OCI-M1 (cell line): Measurements from ENCODE around the gene CLN6.
"Not testable (repeated sequence)": the region's sequence is repeated elsewhere in the genome, so short reads cannot be mapped to it uniquely, and the experiment has no call there.

Experiments
- DNase-seq: peaks from one replicate; lab custom pipeline; 2025; lab: John Stamatoyannopoulos, UW

Gene CLN6

DNA sequence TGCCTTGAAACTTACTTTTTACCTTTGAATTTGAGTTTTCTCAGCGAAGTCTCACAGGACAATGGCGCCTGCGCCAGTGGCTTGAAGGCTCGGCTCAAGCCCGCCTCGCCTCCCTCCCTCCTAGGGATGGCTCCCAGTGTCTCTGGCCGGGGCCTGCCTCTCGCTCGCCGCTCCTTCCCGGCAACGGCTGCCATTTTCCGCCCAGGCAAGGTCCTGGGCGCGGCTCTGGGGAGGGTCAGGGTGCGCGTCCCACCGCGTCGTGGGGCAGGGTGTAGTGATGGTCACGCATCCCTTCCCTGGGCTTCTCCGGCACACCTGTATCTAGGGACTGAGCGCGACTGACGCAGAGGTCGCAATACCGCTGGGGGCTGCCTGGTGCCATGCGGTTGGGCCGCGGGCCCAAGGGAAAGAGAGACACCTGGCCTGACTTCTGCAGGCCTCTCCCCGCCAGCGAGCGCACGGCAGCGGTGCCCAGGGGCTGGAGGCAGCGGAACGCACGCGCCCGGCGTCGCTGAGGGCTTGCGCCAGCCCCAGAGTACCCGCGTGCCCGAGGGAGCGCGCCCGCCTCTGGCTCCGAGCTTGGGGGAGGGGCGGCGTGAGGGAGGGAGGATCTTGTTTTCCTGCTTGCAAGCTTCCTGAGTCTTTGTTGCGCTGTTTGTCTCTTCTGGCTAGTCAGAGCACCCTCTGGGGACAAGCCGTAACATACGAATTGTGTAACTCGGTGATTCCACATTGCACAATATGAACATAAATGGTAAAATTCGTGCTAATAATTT, 27.3 kb upstream of the CLN6 start:
- no peak for DNase-seq

DNA sequence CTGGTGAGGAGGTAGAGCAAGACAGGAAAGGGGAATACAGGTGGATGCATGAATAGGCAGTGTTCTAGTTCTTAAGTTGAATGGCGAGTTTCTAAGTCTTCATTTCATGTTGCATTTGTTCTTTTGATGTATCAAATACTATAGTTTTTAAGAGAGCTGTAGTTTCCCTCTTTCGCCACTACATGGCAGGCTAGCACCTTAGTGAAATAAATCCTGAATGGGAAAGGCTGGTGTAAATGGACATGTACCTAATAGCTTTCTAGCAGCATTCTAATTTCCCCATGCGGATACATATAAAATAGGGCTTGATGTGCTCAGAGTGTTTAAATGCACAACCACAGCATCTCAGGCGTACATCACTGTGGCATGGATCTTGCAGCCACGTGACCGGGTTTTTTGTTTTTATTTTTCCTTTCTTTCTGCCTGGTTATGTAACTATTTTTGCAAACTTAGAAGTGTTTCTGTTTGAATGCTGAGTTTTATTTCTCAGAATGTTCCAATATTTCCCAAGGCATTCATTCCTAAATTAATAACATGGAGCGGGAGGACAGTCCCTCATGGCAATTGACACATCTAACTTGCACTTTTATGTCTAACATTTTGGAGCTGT, 23.5 kb upstream of the CLN6 start:
- peak; percentile 87 for DNase-seq

DNA sequence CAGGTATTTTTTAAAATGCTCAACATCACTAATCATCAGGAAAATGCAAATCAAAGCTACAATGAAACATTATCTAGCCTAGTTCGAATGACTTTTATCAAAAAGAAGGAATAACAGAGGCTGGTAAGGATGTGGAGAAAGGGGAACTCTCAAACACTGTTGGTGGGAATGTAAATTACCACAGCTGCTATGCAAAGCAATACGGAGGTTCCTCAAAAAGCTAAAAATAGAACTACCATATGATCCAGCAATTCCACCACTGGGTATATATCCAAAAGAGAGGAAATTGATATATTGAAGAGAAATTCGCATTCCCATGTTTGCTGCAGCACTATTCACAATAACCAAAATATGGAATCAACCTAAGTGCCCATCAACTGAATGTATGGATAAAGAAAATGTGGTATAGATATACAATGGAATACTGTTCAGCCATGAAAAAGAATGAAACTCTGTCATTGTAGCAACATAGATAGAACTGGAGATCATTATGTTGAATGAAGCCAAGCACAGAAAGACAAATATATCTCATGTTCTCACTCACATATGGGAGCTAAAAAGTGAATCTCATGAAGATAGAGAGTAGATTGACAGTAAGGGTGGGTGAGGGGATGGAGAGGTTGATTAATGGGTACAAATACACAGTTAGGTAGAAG, 19.7 kb upstream of the CLN6 start:
- DNase-seq, result peak; percentile 11

DNA sequence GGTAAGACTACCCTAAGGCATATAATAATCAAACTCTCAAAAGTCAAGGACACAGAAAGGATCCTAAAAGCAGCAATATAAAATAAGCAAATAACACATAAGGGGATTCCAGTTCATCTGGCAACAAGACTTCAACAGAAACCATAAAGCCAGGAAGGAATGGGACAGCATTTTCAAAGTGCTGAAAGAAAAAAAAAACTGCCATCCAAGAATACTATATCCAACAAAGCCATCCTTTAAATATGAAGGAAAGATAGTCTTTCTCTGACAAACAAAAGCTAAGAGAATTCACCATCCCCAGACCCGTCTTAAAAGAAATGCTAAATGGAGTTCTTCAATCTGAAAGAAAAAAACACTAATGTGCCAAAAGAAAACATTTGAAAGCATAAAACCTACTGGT, 14.7 kb upstream of the CLN6 start:
- no peak for DNase-seq

DNA sequence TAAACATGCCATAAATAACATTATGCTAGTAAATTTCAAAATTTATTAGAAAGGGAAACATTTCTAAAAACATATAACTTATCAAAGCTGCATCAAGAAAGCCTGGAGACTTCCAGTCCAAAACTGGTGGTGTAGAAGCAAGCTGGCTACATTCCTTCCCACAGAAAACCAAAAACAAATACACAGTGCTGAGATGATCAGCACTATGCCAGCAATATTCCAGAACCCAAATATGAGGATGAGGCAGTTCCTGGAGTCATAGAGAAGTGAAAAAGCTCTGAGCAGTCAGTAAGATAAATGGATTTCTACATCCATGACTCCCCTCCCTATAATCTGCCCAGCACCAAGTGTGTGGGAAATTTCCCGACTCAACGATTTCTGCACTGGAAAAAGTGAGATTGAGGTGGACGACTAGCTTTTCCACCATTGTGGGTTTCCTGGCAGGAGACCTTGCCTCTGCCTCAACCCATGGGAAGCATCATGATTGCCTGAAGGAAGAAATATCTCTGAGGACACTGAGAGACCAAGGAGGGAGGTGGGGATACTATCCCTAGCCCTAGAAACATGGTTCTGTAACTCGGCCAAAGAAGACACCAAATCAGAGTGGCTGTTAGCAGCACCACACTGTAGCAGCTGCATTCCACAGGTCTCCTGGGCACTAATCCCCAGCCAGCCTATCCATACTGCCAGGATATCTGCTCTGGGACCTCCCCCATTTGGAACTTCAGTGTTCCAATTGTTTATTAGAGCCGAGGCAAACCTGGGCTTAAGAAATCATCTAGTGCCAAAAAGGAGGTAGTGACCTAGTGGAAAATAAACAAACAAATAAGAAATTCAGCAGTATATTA, 11.8 kb upstream of the CLN6 start:
- no peak for DNase-seq

DNA sequence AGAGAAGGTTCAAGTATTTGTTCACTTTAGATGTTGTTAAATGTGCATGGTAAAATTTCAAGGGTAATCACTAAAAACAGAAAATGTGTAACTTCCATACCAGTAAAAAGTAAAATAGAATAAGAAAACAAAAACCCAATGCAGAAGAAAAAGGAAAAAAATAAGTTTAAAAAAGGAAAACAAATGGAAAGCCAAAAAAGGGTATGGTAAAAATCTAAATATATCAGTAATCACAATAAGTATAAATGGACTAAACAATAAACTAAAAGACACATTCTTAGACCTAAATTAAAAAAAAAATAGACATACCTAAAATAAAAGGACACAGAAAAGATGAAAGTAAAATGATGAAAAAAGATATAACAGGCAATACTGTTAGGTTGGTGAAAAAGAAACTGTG, 9.5 kb upstream of the CLN6 start:
- no peak for DNase-seq

DNA sequence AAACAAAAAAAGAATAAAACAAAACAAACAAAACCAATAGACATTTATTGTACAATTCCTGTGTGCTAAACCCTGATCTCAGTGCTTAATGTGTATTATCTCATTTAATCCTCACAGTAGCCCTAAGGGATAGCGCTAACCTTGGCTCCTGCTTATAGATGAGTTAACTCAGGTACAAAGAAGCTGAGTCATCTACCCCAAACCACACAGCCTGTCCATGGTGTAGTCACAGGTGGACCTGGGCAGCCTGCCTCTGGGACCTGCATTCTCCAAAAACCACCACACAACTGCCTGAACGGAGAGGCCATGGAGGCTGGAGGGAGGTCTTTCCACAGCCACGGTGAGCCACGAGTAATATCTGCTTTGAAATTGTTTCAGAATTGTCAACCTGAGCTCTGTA, 5.5 kb upstream of the CLN6 start:
- DNase-seq, result no peak

DNA sequence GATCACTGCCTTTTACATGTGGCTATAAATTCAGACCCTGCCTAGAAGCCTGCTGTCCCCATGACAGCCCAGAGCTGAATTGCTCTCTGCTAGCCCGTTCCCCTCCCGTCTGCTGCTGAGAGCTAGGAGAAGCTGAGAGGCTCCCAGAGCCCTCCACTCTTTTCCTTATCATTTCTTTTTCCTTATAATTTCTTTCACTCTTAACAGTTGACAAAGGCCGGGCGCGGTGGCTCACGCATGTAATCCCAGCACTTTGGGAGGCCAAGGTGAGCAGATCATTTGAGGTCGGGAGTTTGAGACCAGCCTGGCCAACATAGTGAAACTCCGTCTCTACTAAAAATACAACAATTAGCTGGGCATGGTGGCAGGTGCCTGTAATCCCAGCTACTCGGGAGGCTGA, 5.0 kb upstream of the CLN6 start:
- not testable (repeated sequence) for DNase-seq

DNA sequence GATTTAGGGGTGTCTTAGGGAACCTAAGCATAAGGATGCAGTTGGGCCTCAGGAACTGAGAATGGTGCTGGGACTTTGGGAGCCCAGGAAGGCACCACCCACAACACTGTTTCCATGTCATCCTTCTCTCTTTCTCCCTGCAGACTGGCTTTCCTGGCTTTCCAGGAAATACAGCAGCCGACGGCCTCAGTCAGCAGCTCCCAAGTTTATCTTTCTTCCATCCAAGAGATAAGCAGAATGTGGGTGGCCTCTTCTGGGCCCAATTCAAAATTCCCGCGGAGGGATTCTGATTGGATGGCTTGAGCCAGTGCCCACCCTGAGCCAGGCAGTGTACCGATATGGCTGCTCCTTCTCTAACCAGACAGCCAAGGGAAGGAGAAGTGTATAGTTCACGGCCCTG, 4.5 kb upstream of the CLN6 start:
- DNase-seq, result no peak

DNA sequence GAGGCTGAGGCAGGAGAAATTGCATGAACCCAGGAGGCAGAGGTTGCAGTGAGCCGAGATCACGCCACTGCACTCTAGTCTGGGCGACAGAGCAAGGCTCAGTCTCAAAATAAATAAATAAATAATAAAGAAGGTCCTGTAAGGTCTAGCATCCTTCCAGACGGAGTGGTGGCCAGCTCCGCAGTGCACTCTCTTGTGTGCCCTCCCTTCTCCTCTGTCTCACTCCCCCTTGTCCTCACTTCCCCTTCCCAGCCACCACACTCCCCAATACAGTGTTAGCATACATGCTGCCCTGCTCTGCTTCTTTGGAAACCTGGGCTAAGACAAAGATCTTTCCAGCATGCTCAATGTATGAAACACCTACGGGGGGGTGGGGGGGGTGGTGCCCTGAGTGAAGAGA, 3.4 kb upstream of the CLN6 start:
- no peak for DNase-seq

DNA sequence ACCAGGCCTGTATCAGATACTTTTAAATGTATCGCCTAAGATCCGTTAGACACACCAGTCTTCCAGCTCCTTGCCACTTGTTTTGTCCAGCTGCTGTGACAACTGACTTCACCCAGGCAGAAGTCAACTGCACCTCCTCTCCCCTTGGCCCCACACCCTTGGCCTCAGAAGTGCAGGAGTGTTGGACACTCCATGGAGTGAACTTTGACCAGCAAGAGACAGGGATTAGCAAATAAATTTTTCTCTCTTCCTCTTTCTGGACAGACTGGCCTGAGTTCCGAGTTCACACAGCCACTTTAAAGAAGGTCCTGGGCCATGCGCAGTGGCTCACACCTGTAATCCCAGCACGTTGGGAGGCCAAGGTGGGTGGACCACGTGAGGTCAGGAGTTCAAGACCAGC, 2.9 kb upstream of the CLN6 start:
- DNase-seq, result no peak

DNA sequence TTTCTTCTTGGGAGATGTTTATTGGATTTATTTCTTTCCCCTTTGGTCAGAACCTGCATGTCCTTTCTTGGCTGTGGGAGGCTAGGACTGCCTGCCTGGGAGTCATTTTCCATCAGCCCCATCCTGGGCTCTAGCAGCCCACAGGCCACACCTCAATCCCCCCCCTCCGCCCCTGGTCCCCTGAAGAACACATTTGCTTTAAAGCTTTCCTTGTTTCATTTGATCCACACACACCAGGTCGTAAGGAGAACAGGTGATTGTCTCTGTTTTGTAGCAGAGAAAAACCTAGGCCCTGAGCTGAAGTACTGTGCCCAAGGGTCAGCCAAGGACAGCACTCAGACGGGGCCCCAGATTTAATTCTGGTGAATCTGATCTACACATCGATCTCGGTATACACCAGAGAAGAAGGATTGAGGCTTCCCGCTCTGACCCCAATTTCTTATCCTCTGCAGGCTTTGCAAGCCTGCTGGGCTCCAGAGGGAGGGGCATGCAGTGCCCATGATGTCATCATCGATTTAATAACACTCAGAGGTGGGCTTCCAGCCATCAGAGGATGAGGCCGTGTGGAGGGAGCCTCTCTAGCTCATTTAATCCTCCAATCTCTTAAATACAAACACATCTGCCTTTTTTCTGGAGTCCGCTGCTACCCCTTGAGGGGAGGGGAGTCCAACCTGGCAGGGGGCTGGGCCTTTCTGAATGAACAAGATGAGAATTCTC, 1.7 kb upstream of the CLN6 start:
- DNase-seq, result no peak

DNA sequence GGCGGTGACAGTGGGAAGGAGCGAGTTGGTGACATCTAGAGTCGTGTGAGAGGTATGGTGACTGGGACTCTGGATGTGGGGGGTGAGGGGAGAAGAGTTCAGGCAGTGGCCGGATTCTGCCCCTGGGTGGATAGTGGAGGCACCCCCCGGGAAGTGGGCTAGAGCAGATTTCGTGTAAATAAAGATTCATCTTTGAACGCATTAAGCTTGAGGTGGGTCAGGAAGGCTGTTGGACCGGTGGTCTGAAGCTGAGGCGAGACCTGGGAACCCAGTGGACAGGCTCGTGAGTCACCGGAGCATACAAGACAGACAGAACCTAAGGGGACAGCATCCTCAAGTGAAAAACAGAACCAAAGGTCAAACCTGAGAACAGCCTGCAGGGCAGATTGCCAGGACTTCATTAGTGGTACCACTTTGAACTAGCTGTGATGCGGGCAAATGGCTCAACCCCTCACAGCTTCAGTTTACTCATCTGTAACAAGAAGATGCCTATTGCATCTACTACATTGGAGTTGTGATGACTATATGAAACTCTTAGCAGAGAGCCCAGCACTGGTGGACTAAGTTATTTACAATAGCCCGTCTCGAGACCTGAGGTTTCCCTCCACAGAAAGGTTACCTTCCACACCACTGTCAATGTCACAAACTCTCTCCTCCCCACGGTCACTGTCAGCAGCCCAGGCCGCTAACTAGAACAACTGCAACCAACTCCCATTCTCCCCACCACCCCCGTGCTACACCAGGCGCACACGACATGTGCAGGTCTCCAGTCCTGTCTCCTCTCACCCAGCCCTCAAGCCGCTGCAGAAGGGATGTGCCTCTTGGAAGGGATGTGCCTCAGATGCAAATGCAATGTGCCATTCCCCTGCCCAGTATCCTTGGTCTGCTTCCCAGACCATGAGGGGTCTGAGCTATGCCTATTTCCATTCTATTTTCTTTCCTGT, 901 bp upstream of the CLN6 start:
- DNase-seq, result peak; percentile 60

DNA sequence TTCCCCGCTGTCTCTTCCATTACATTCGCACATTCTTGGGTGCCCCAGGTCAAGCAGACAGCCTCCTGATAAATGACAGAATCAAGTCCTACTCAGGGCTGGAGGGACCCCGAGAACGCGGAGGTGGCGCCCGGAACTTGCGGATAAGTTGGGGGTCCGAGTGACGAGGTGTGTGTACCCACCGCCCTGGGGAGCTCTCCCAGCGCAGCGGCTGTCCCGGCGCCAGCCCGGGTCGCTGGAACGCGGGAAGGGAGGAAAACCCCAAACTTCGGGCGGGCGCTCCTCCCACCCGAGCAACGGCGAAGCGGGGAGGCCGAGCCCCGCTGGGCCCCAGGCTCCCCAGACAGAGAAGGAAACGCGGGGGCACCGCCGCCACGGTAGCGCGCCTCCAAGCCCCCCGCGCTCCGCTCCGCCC, 550 bp downstream of the CLN6 start:
- no peak for DNase-seq

DNA sequence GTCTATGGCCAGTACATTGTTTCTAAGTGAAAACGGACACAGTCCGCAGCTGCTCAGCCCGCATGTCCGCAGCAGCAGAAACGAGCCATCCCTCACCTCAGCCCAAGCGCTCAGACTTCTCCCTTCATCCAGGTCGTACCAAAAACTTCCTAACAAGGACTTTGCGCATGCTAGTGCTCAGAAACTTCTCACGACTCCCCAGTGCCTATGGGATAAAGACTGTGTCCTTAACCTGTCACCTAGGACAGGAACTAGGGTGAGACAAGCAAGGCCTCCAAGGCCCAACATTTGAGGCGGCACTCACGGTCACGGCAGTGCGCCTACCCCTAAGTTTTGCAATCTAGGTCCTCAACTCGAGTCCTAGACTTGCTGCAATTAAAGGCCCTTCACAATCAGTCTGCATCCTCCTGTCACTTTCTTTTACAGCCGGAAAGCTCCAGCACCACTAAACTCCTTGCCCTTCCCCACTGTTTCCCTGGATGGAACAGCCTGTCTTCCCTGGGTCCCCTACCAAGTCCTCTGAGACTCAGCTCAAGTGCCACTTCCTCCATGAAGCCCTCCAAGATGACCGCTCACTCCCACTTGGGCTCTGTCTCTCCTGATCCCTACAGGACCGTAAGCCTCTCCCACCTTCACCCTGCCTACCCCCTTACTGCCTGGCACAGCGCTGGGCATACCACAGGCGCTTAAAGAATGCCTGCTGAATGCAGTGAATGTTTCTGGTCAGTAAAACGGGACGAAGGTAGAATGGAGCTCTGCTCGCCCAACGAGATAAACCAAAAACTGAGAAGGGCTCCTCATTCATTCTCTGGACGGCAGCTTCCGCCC, 1.2 kb downstream of the CLN6 start:
- DNase-seq, result peak; percentile 48

DNA sequence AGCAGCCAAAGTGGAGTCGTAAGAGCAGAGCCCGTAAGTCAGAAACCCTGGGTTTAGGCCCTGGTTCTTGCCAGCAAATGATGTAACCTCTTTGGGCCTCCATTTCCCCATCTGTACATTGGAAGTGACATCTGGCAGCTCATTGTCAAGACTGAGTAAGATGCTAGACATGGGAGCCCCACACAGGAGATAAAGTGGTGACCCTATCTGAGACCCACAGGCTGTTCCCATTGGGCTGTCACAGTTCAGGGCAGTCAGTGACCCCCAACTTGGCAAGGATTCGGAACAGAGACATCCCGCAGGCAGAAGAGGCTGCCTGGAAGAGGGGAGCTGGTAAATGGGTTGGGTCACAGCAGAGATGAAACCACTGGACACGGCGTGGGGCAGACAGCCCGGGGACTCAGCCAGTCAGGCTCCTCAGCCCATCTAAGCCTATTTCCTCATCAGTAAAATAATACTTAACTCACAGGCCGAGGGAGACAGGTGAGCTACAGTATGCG, 1.8 kb downstream of the CLN6 start:
- no peak for DNase-seq

DNA sequence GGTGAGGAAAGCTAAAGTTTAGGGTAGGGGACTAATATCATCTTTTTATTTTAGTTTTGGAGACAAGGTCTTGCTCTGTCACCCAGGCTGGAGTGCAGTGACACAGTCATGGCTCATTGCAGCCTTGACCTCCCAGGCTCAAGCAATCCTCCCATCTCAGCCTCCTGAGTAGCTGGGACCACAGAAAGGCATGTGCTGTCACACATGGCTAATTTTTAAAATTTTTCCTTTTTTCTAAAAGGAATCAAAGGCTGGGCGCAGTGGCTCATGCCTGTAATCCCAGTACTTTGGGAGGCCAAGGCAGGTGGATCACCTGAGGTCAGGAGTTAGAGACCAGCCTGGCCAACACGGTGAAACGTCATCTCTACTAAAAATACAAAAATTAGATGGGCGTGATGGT, 4.1 kb downstream of the CLN6 start:
- DNase-seq, result not testable (repeated sequence)

DNA sequence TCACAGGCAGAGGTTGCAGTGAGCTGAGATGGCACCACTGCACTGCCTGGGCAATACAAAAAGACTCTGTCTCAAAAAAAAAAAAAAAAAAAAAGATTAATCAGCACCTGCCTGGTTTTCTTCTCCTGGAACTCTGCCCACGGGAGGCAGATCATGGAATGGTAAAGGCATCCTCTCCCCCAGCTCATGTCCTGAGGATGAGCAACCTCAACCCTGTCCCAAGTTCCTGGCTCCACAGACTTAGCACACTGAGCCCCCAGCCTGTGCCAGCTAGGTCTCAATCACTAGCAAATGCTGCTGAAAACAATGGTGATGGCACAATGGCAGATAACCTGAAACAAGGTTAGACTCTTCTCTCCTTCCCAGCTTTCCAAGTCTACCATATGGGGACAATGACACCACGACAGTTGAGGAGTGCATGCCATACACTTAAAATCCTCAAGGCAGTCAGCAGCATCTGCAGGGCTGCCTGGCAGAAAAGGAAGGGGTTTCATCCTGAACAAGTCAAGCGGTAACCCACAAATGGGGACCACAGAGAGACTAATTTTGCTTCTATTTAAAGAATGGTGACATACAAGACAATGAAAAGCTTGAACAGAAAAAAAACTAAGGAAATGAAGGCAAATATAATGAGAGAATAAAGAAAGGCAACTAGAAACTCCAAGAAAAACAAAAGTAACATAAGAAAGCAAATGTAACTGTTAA, 4.8 kb downstream of the CLN6 start:
- DNase-seq, result no peak

DNA sequence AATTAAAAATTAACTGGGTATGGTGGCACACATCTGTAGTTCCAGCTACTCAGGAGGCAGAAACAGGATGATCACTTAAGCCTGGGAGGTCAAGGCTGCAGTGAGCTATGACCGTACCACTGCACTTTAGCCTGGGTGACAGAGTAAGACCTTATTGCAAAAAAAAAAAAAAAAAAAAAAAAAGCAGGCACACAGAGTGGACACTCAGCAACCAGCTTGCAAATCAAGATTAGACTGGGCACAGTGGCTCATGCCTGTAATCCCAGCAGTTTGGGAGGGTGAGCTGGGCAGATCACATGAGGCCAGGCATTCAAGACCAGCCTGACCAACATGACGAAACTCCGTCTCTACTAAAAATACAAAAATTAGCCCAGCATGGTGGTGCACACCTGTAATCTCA, 5.4 kb downstream of the CLN6 start:
- no peak for DNase-seq
